HEK293 (cell line): ENCODE data around the gene ZKSCAN4.
A peak's percentile ranks its signal among the peaks of the same experiment; 100 is the strongest.

Experiments
- HOXA7 ChIP-seq: sonication (generic); formaldehyde crosslinking; IDR thresholded peaks from 2 replicates; pipeline ENCODE4 v1.8.1; 2022; ENCODE audit warnings: missing genetic modification reagents, borderline replicate concordance
- HOXD13 ChIP-seq: sonication (generic); formaldehyde crosslinking; IDR thresholded peaks from 2 replicates; pipeline ENCODE4 v1.8.0; 2022; ENCODE audit warnings: missing genetic modification reagents, borderline replicate concordance
- OVOL3 ChIP-seq: fragments of 450-650 bp; formaldehyde crosslinking; IDR thresholded peaks from 2 replicates; pipeline ENCODE4 v1.5.1; 2016; ENCODE audit warnings: missing biosample characterization, missing genetic modification characterization
- REST ChIP-seq: fragments of 450-650 bp; formaldehyde crosslinking; IDR thresholded peaks from 2 replicates; pipeline ENCODE4 v1.5.1; 2016; ENCODE audit warnings: missing biosample characterization, missing genetic modification characterization
- SP3 ChIP-seq: fragments of 450-650 bp; formaldehyde crosslinking; IDR thresholded peaks from 2 replicates; pipeline ENCODE4 v1.5.1; 2016; ENCODE audit warnings: missing biosample characterization, missing genetic modification characterization
- ZBTB21 ChIP-seq: fragments of 450-650 bp; formaldehyde crosslinking; IDR thresholded peaks from 2 replicates; pipeline ENCODE4 v1.5.1; 2017; ENCODE audit warnings: missing biosample characterization, missing genetic modification characterization
- ZBTB49 ChIP-seq: fragments of 450-650 bp; formaldehyde crosslinking; IDR thresholded peaks from 2 replicates; pipeline ENCODE4 v1.5.1; 2016; ENCODE audit warnings: missing biosample characterization, missing genetic modification characterization, low read depth
- ZNF112 ChIP-seq: fragments of 450-650 bp; formaldehyde crosslinking; IDR thresholded peaks from 2 replicates; pipeline ENCODE4 v1.5.0; 2017; ENCODE audit warnings: missing biosample characterization, missing genetic modification characterization
- ZNF146 ChIP-seq: fragments of 450-650 bp; formaldehyde crosslinking; IDR thresholded peaks from 2 replicates; pipeline ENCODE4 v1.5.1; 2016; ENCODE audit warnings: missing biosample characterization, missing genetic modification characterization
- ZNF155 ChIP-seq: fragments of 450-650 bp; formaldehyde crosslinking; IDR thresholded peaks from 2 replicates; pipeline ENCODE4 v1.5.1; 2016; ENCODE audit warnings: missing biosample characterization, missing genetic modification characterization
- ZNF157 ChIP-seq: fragments of 450-650 bp; formaldehyde crosslinking; IDR thresholded peaks from 2 replicates; pipeline ENCODE4 v1.5.1; 2016; ENCODE audit warnings: missing biosample characterization, missing genetic modification characterization
- ZNF19 ChIP-seq: fragments of 450-650 bp; formaldehyde crosslinking; IDR thresholded peaks from 2 replicates; pipeline ENCODE4; 2016; ENCODE audit warnings: missing biosample characterization, missing genetic modification characterization, low read depth
- ZNF211 ChIP-seq: fragments of 450-650 bp; formaldehyde crosslinking; IDR thresholded peaks from 2 replicates; pipeline ENCODE4 v1.5.1; 2016; ENCODE audit warnings: low read depth, missing biosample characterization, missing genetic modification characterization
- ZNF274 ChIP-seq, 2 experiments: fragments of 200-500 bp in 1 of 2; fragments of 450-650 bp in 1 of 2; sonication (Bioruptor generic) in 1 of 2; formaldehyde crosslinking in 1 of 2; IDR thresholded peaks; 2 replicates each; pipeline versions ENCODE4 v1.5.1 to v1.6.1; 2014 to 2016; ENCODE audit warnings: borderline replicate concordance in 1 of 2, inconsistent platforms in 1 of 2, low read length in 1 of 2, missing biosample characterization in 1 of 2, missing genetic modification characterization in 1 of 2
- ZNF280D ChIP-seq: fragments of 450-650 bp; formaldehyde crosslinking; IDR thresholded peaks from 2 replicates; pipeline ENCODE4 v1.5.1; 2016; ENCODE audit warnings: missing biosample characterization, missing genetic modification characterization
- ZNF292 ChIP-seq: fragments of 450-650 bp; formaldehyde crosslinking; IDR thresholded peaks from 2 replicates; pipeline ENCODE4 v1.5.1; 2016; ENCODE audit warnings: low read depth, missing biosample characterization, missing genetic modification characterization, borderline replicate concordance
- ZNF335 ChIP-seq: fragments of 450-650 bp; formaldehyde crosslinking; conservative IDR thresholded peaks from 2 replicates; pipeline ENCODE4 v1.5.1; 2016; ENCODE audit warnings: missing biosample characterization, missing genetic modification characterization
- ZNF366 ChIP-seq: fragments of 450-650 bp; formaldehyde crosslinking; conservative IDR thresholded peaks from 2 replicates; pipeline ENCODE4 v1.5.1; 2016; ENCODE audit warnings: missing biosample characterization, missing genetic modification characterization
- ZNF37A ChIP-seq: fragments of 450-650 bp; IDR thresholded peaks from 2 replicates; pipeline ENCODE4 v1.5.1; 2018; ENCODE audit warnings: missing biosample characterization, missing genetic modification characterization
- ZNF433 ChIP-seq: fragments of 450-650 bp; formaldehyde crosslinking; IDR thresholded peaks from 2 replicates; pipeline ENCODE4 v1.5.1; 2016; ENCODE audit warnings: missing biosample characterization, missing genetic modification characterization, low read depth
- ZNF449 ChIP-seq: fragments of 450-650 bp; formaldehyde crosslinking; IDR thresholded peaks from 2 replicates; pipeline ENCODE4 v1.5.1; 2017; ENCODE audit warnings: missing biosample characterization, mild to moderate bottlenecking, missing genetic modification characterization, moderate library complexity
- ZNF561 ChIP-seq: fragments of 450-650 bp; IDR thresholded peaks from 2 replicates; pipeline ENCODE4 v1.5.1; 2018; ENCODE audit warnings: missing biosample characterization, missing genetic modification characterization, borderline replicate concordance
- ZNF600 ChIP-seq: fragments of 450-650 bp; formaldehyde crosslinking; IDR thresholded peaks from 2 replicates; pipeline ENCODE4 v1.5.1; 2016; ENCODE audit warnings: missing biosample characterization, missing genetic modification characterization
- ZNF610 ChIP-seq: fragments of 450-650 bp; formaldehyde crosslinking; IDR thresholded peaks from 2 replicates; pipeline ENCODE4 v1.5.1; 2016; ENCODE audit warnings: missing biosample characterization, missing genetic modification characterization, borderline replicate concordance
- ZNF623 ChIP-seq: fragments of 450-650 bp; formaldehyde crosslinking; IDR thresholded peaks from 2 replicates; pipeline ENCODE4 v1.5.1; 2016; ENCODE audit warnings: missing biosample characterization, missing genetic modification characterization
- ZNF645 ChIP-seq: fragments of 450-650 bp; formaldehyde crosslinking; IDR thresholded peaks from 2 replicates; pipeline ENCODE4; 2016; ENCODE audit warnings: missing biosample characterization, missing genetic modification characterization
- ZNF660 ChIP-seq: fragments of 450-650 bp; IDR thresholded peaks from 2 replicates; pipeline ENCODE4 v1.5.1; 2018; ENCODE audit warnings: missing biosample characterization, mild to moderate bottlenecking, missing genetic modification characterization
- ZSCAN30 ChIP-seq: fragments of 450-650 bp; IDR thresholded peaks from 2 replicates; pipeline ENCODE4 v1.5.1; 2018; ENCODE audit warnings: missing biosample characterization, mild to moderate bottlenecking, missing genetic modification characterization, moderate library complexity
- ZXDB ChIP-seq: fragments of 450-650 bp; formaldehyde crosslinking; IDR thresholded peaks from 2 replicates; pipeline ENCODE4 v1.5.1; 2016; ENCODE audit warnings: missing biosample characterization, missing genetic modification characterization

ZKSCAN4 gene

GRCh38 chr6:28207510-28208110 lies 44.5 kb downstream of the ZKSCAN4 start (continued):
- TF ChIP-seq ZNF274 (IDR thresholded peaks at IDR 0.05; ENCODE audit: low read length) (no peak), ZNF274 (tag by site-specific recombination; IDR thresholded peaks at IDR 0.05; ENCODE audit: borderline replicate concordance) (no peak), ZBTB21 (tag by site-specific recombination) (no peak), ZNF292 (tag by site-specific recombination) (no peak), ZNF645 (tag by site-specific recombination) (no peak), HOXD13 (0 out of 2 replicates have a peak, but pooled peaks have one; percentile 35), ZNF146 (no peak), ZXDB (0 out of 2 replicates have a peak, but pooled peaks have one; percentile 35), ZNF211 (tag by site-specific recombination) (no peak), ZNF449 (tag by site-specific recombination) (no peak), ZNF157 (tag by site-specific recombination) (no peak), ZNF610 (tag by site-specific recombination) (no peak; the same call in 1 of the 2 replicates), ZNF280D (tag by site-specific recombination) (no peak), ZNF600 (peak; percentile 66), ZNF112 (tag by site-specific recombination) (no peak), ZNF37A (tag by site-specific recombination) (no peak), ZNF19 (no peak), SP3 (no peak), ZNF433 (no peak), HOXA7 (no peak), ZNF366 (tag by site-specific recombination) (no peak), ZNF623 (tag by site-specific recombination) (no peak), ZBTB49 (no peak), ZNF561 (tag by site-specific recombination) (no peak), ZNF155 (tag by site-specific recombination) (no peak), ZNF660 (tag by site-specific recombination) (peak; percentile 68), ZSCAN30 (no peak; the same call in 1 of the 2 replicates), OVOL3 (tag by site-specific recombination) (no peak), ZNF335 (0 out of 2 replicates have a peak, but pooled peaks have one; percentile 8), REST (no peak)
